Neural cell (in vitro differentiated cells): ENCODE results near the gene DSG3. TPM values are rescaled to one million over a fixed set of nuclear protein-coding genes. Genes with fewer than 3 reads are reported as not detected.

ENCODE experiments used
- H2AFZ ChIP-seq: fragments of 200-600, 300-800 bp; sonication (generic), shearing (Covaris generic); 2 replicates; pipeline ENCODE4 v1.6.0; 2014; ENCODE audit warnings: low read depth, mild to moderate bottlenecking, antibody characterized with exemption, low read length, moderate library complexity
- H3F3A ChIP-seq: fragments of 200-600 bp; shearing (Covaris generic); 2 replicates; pipeline ENCODE4 v1.6.1; 2016; ENCODE audit warnings: mild to moderate bottlenecking, moderate library complexity, mixed read lengths, antibody characterized with exemption, low read length; ENCODE audit not compliant: insufficient read depth, poor library complexity, severe bottlenecking
- H3K27ac ChIP-seq: fragments of 200-600, 300-800 bp; sonication (generic), shearing (Covaris generic); 2 replicates; pipeline ENCODE4 v1.5.1; 2014; ENCODE audit warnings: mild to moderate bottlenecking, low read length, moderate library complexity
- H3K27me3 ChIP-seq: fragments of 300-800, 200-600 bp; sonication (generic), shearing (Covaris generic); 2 replicates; pipeline ENCODE4 v1.6.0; 2014; ENCODE audit warnings: mild to moderate bottlenecking, low read depth, low read length, moderate library complexity; ENCODE audit not compliant: insufficient read depth
- H3K36me3 ChIP-seq: fragments of 300-800, 200-600 bp; sonication (generic), shearing (Covaris generic); 2 replicates; pipeline ENCODE4 v1.5.1; 2014; ENCODE audit warnings: mild to moderate bottlenecking, antibody characterized with exemption, low read length, moderate library complexity; ENCODE audit not compliant: insufficient read depth
- H3K4me2 ChIP-seq: fragments of 300-800, 200-600 bp; sonication (generic), shearing (Covaris generic); 2 replicates; pipeline ENCODE4 v1.6.0; 2014; ENCODE audit warnings: mild to moderate bottlenecking, low read length
- H3K4me3 ChIP-seq: fragments of 300-800, 200-600 bp; sonication (generic), shearing (Covaris generic); 2 replicates; pipeline ENCODE4 v1.5.1; 2014; ENCODE audit warnings: mild to moderate bottlenecking, low read length, moderate library complexity
- H3K79me2 ChIP-seq: fragments of 200-600 bp; shearing (Covaris generic); replicated peaks from 2 replicates; pipeline ENCODE4 v1.6.0; 2014; ENCODE audit warnings: mild to moderate bottlenecking, low read length, moderate library complexity; ENCODE audit not compliant: insufficient read depth
- H3K9ac ChIP-seq: fragments of 300-800, 200-600 bp; sonication (generic), shearing (Covaris generic); 2 replicates; pipeline ENCODE4 v1.6.1; 2016; ENCODE audit warnings: mild to moderate bottlenecking, low read length, mixed read lengths
- H3K9me2 ChIP-seq: fragments of 200-600 bp; shearing (Covaris generic); 2 replicates; pipeline ENCODE4 v1.6.1; 2016; ENCODE audit warnings: mild to moderate bottlenecking, low read length, mixed read lengths; ENCODE audit not compliant: insufficient read depth
- H3K9me3 ChIP-seq: fragments of 200-600, 300-800 bp; sonication (generic), shearing (Covaris generic); 2 replicates; pipeline ENCODE4 v1.6.1; 2016; ENCODE audit warnings: mild to moderate bottlenecking, mixed run types, low read length, moderate library complexity, mixed read lengths
- H4K20me1 ChIP-seq: fragments of 200-600 bp; shearing (Covaris generic); 2 replicates; pipeline ENCODE4 v1.6.1; 2016; ENCODE audit warnings: mild to moderate bottlenecking, mixed run types; ENCODE audit not compliant: insufficient read depth
- EP300 ChIP-seq: fragments of 450-650 bp; conservative IDR thresholded peaks from 2 replicates; pipeline ENCODE4 v1.6.1; 2014; ENCODE audit warnings: antibody characterized with exemption, mild to moderate bottlenecking, moderate library complexity; ENCODE audit not compliant: poor library complexity, severe bottlenecking
- EZH2 ChIP-seq: fragments of 200-600, 300-800 bp; shearing (Covaris generic), sonication (generic); IDR thresholded peaks from 2 replicates; pipeline ENCODE4 v1.6.1; 2014; ENCODE audit warnings: antibody characterized with exemption, low read length, borderline replicate concordance, mild to moderate bottlenecking; ENCODE audit not compliant: insufficient read depth, poor library complexity, severe bottlenecking
- MXI1 ChIP-seq: fragments of 450-650 bp; conservative IDR thresholded peaks from 2 replicates; pipeline ENCODE4 v1.6.1; 2014; ENCODE audit warnings: antibody characterized with exemption, mild to moderate bottlenecking; ENCODE audit not compliant: poor library complexity, severe bottlenecking
- POLR2AphosphoS5 ChIP-seq: IDR thresholded peaks from 2 replicates; pipeline ENCODE4 v1.6.1; 2012
- RAD21 ChIP-seq: fragments of 450-650 bp; conservative IDR thresholded peaks from 2 replicates; pipeline ENCODE4 v1.6.1; 2014; ENCODE audit warnings: antibody characterized with exemption, mild to moderate bottlenecking, moderate library complexity
- SMC3 ChIP-seq: fragments of 450-650 bp; conservative IDR thresholded peaks from 2 replicates; pipeline ENCODE4 v1.6.1; 2014; ENCODE audit warnings: antibody characterized with exemption, mild to moderate bottlenecking, moderate library complexity; ENCODE audit not compliant: poor library complexity
- TAF1 ChIP-seq: IDR thresholded peaks from 2 replicates; pipeline ENCODE4 v1.6.1; 2012; ENCODE audit warnings: low read depth
- polyA plus RNA-seq: library from polyadenylated mRNA; depleted of rRNA; stranded (reverse); fragments of >200 nt; gene quantifications from 2 replicates; pipeline ENCODE4 v1.2.3, GENCODE V29; 2014
- TF ChIP-seq, protein P1 (sequence below): IDR thresholded peaks from 2 replicates; pipeline ENCODE4 v1.6.1; 2012; ENCODE audit warnings: borderline replicate concordance
- TF ChIP-seq, protein P2 (sequence below): fragments of 450-650 bp; IDR thresholded peaks from 2 replicates; pipeline ENCODE4 v1.5.1; 2014; ENCODE audit warnings: antibody characterized with exemption, mild to moderate bottlenecking, moderate library complexity; ENCODE audit not compliant: poor library complexity, severe bottlenecking

DSG3 gene
- polyA plus RNA-seq, 1 donor from 2014 or later = not detected

DNA sequence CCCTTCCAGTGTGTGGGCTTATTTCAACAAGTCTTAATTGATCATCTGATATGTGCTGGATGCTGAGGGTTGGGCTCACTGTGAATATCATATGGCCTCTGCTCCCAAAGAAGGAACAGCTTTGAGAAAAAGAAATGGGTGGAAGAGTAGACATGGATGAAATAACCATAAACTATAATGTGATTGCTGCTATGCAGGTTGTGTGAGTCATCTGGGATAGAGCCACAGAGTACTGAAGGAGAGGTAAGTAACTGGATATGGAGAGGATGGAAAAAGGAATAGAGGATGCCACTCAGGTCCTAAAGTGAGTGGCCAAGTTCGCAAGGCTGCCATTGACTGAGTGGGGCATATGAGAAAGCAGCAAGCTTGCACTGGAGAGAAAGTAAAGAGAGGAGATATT, 41.8 kb downstream of the DSG3 start:
- Histone ChIP-seq H3K27ac (no peak overlapping the region), H3K9ac (no peak overlapping the region), H3K9me3 (no peaks in the 10 kb centered on the region), H3K27me3 (no peaks in the 10 kb centered on the region), H3K36me3 (no peaks in the 10 kb centered on the region), H3K9me2 (no peaks in the 10 kb centered on the region), H4K20me1 (no peaks in the 10 kb centered on the region), H3F3A (no peaks in the 10 kb centered on the region), H2AFZ (no peak overlapping the region), H3K4me3 (no peak overlapping the region), H3K79me2 (no peaks in the 10 kb centered on the region), H3K4me2 (no peak overlapping the region)
- TF ChIP-seq SMC3 (no peak), MXI1 (no peak), TAF1 (no peak), RAD21 (no peak), EZH2 (no peak), EP300 (no peak), POLR2AphosphoS5 (no peak)
- TF ChIP-seq, protein P1, sequence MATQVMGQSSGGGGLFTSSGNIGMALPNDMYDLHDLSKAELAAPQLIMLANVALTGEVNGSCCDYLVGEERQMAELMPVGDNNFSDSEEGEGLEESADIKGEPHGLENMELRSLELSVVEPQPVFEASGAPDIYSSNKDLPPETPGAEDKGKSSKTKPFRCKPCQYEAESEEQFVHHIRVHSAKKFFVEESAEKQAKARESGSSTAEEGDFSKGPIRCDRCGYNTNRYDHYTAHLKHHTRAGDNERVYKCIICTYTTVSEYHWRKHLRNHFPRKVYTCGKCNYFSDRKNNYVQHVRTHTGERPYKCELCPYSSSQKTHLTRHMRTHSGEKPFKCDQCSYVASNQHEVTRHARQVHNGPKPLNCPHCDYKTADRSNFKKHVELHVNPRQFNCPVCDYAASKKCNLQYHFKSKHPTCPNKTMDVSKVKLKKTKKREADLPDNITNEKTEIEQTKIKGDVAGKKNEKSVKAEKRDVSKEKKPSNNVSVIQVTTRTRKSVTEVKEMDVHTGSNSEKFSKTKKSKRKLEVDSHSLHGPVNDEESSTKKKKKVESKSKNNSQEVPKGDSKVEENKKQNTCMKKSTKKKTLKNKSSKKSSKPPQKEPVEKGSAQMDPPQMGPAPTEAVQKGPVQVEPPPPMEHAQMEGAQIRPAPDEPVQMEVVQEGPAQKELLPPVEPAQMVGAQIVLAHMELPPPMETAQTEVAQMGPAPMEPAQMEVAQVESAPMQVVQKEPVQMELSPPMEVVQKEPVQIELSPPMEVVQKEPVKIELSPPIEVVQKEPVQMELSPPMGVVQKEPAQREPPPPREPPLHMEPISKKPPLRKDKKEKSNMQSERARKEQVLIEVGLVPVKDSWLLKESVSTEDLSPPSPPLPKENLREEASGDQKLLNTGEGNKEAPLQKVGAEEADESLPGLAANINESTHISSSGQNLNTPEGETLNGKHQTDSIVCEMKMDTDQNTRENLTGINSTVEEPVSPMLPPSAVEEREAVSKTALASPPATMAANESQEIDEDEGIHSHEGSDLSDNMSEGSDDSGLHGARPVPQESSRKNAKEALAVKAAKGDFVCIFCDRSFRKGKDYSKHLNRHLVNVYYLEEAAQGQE = no peak
- TF ChIP-seq, protein P2, sequence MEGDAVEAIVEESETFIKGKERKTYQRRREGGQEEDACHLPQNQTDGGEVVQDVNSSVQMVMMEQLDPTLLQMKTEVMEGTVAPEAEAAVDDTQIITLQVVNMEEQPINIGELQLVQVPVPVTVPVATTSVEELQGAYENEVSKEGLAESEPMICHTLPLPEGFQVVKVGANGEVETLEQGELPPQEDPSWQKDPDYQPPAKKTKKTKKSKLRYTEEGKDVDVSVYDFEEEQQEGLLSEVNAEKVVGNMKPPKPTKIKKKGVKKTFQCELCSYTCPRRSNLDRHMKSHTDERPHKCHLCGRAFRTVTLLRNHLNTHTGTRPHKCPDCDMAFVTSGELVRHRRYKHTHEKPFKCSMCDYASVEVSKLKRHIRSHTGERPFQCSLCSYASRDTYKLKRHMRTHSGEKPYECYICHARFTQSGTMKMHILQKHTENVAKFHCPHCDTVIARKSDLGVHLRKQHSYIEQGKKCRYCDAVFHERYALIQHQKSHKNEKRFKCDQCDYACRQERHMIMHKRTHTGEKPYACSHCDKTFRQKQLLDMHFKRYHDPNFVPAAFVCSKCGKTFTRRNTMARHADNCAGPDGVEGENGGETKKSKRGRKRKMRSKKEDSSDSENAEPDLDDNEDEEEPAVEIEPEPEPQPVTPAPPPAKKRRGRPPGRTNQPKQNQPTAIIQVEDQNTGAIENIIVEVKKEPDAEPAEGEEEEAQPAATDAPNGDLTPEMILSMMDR = no peak

DNA sequence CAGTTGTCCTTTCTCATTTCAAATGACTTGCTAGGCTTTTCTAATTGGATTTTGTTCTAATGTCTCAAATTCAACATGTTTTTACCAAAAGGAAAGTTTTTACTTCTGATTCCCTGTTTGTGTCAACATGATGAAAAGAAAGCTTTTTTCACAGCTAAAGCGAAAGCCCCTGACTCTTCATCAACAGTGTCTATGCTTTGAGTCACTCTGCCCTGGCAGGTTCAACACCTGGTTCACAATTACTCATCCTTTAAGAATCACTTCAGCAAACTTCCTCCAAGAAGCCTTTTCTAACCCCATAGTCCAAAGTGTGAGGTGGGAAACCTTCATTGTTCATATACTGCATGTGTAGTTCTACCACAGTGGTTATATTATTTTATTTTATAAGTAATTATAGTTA, 42.8 kb downstream of the DSG3 start:
- Histone ChIP-seq H3K9me2 (no peaks in the 10 kb centered on the region), H3K4me2 (no peak overlapping the region), H3K27ac (no peak overlapping the region), H4K20me1 (no peaks in the 10 kb centered on the region), H3K27me3 (no peaks in the 10 kb centered on the region), H3K9ac (no peak overlapping the region), H3F3A (no peaks in the 10 kb centered on the region), H3K9me3 (no peaks in the 10 kb centered on the region), H3K4me3 (no peak overlapping the region), H2AFZ (no peak overlapping the region), H3K79me2 (no peaks in the 10 kb centered on the region), H3K36me3 (no peaks in the 10 kb centered on the region)
- no peak for TF ChIP-seq EZH2
- TF ChIP-seq SMC3 = no peak
- TF ChIP-seq EP300 = no peak

DNA sequence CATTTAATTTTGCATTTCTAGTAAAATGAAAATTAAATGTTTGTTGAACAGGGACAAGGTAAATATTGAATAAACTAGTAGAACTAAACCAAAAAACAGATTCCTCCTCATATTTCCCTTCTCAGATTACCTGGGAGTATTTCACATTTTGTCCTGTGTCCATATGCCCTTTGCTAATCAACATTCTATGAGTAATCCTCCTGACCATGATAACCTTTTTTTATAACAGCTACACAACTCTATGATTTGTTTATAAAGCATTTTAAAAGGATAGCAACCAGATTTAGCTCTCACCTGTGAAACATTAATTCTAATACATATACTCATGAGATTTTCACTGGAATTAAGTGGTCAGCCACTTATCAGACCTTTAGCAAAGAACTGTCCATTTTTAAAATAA, 43.3 kb downstream of the DSG3 start:
- H3K79me2 ChIP-seq = no peaks in the 10 kb centered on the region
- no peak for TF ChIP-seq EZH2
- no peak for TF ChIP-seq TAF1
- no peak for TF ChIP-seq EP300
- TF ChIP-seq, protein P1 = no peak
- no peak for TF ChIP-seq MXI1
- no peak for TF ChIP-seq RAD21
- TF ChIP-seq, protein P2 = no peak
- TF ChIP-seq SMC3 = no peak
- no peak for TF ChIP-seq POLR2AphosphoS5
- no peaks in the 10 kb centered on the region for H4K20me1 ChIP-seq
- H3K9me2 ChIP-seq = no peaks in the 10 kb centered on the region
- no peaks in the 10 kb centered on the region for H3K27me3 ChIP-seq
- no peak overlapping the region for H3K4me2 ChIP-seq
- no peaks in the 10 kb centered on the region for H3K9me3 ChIP-seq
- no peak overlapping the region for H3K27ac ChIP-seq
- H3K4me3 ChIP-seq = no peak overlapping the region
- H2AFZ ChIP-seq = no peak overlapping the region
- H3F3A ChIP-seq = no peaks in the 10 kb centered on the region
- no peak overlapping the region for H3K9ac ChIP-seq
- no peaks in the 10 kb centered on the region for H3K36me3 ChIP-seq
